COLO668 (cell line): ENCODE measurements around the gene SOX8.

Source experiments
- DNase-seq: peaks from one replicate; lab custom pipeline; 2025; ENCODE audit not compliant: unreplicated experiment; lab: John Stamatoyannopoulos, UW

SOX8 gene

GRCh38 chr16:972316-973002, 9.1 kb upstream of the SOX8 start:
- DNase-seq: no peak

- DNase-seq: no peak
These were observed 8.2 kb upstream of the SOX8 start for GRCh38 chr16:973366-973765.

GRCh38 chr16:974001-974601, 7.5 kb upstream of the SOX8 start:
- peak; percentile 69 for DNase-seq

- peak; percentile 72 for DNase-seq
These were observed 6.8 kb upstream of the SOX8 start for GRCh38 chr16:974611-975261.

GRCh38 chr16:975291-975690, 6.3 kb upstream of the SOX8 start:
- DNase-seq: no peak

- DNase-seq: peak; percentile 54
These were observed 5.1 kb upstream of the SOX8 start for GRCh38 chr16:976389-976931.

GRCh38 chr16:977081-977701, 4.4 kb upstream of the SOX8 start:
- no peak for DNase-seq

GRCh38 chr16:977896-978295, 3.7 kb upstream of the SOX8 start:
- DNase-seq: no peak

GRCh38 chr16:978403-978802, 3.2 kb upstream of the SOX8 start:
- no peak for DNase-seq

GRCh38 chr16:979147-979546, 2.4 kb upstream of the SOX8 start:
- no peak for DNase-seq

- no peak for DNase-seq
These were observed 1.5 kb upstream of the SOX8 start for GRCh38 chr16:979859-980594.

GRCh38 chr16:980595-980854, 1.0 kb upstream of the SOX8 start:
- DNase-seq: no peak

- peak; percentile 27 for DNase-seq
These were observed 824 bp downstream of the SOX8 start for GRCh38 chr16:982145-983043.

- peak; percentile 18 for DNase-seq
These were observed 1.8 kb downstream of the SOX8 start for GRCh38 chr16:983044-984030.

- no peak for DNase-seq
These were observed 2.6 kb downstream of the SOX8 start for GRCh38 chr16:984121-984694.

- DNase-seq: no peak
These were observed 3.4 kb downstream of the SOX8 start for GRCh38 chr16:984736-985636.

GRCh38 chr16:985646-986400, 4.3 kb downstream of the SOX8 start:
- DNase-seq: no peak
